ENCODE results near the gene STK25.

- TF ChIP-seq JUN (IDR thresholded peaks at IDR 0.05; ENCODE audit: borderline replicate concordance, insufficient read depth, insufficient read length, low read depth) (no peak), POLR2AphosphoS5 (IDR thresholded peaks at IDR 0.05; ENCODE audit: insufficient read depth, low read depth, low read length) (peak; percentile 15), FOS (IDR thresholded peaks at IDR 0.05; ENCODE audit: borderline replicate concordance, insufficient read depth, low read length) (no peak), EZH2 (IDR thresholded peaks at IDR 0.05; ENCODE audit: borderline replicate concordance, low read depth, low read length, severe bottlenecking) (no peak), POLR2A (IDR thresholded peaks at IDR 0.05; ENCODE audit: low read depth, low read length) (peak; percentile 53)
- TF ChIP-seq, protein P1, sequence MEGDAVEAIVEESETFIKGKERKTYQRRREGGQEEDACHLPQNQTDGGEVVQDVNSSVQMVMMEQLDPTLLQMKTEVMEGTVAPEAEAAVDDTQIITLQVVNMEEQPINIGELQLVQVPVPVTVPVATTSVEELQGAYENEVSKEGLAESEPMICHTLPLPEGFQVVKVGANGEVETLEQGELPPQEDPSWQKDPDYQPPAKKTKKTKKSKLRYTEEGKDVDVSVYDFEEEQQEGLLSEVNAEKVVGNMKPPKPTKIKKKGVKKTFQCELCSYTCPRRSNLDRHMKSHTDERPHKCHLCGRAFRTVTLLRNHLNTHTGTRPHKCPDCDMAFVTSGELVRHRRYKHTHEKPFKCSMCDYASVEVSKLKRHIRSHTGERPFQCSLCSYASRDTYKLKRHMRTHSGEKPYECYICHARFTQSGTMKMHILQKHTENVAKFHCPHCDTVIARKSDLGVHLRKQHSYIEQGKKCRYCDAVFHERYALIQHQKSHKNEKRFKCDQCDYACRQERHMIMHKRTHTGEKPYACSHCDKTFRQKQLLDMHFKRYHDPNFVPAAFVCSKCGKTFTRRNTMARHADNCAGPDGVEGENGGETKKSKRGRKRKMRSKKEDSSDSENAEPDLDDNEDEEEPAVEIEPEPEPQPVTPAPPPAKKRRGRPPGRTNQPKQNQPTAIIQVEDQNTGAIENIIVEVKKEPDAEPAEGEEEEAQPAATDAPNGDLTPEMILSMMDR (IDR thresholded peaks at IDR 0.05; ENCODE audit: extremely low read depth in 1 of 2, insufficient read depth in 1 of 2, low read depth in 1 of 2, low read length in 2 of 2) = no peak
Measured at GRCh38 chr2:241491549-241492173, 16.7 kb downstream of the STK25 start.
